Ascending aorta (tissue), 2 donors: ENCODE measurements around the gene TP53. TPM values are rescaled to one million over a fixed set of nuclear protein-coding genes. Genes with fewer than 3 reads are reported as not detected.

Experiments used
- DNase-seq, 2 donors: peaks; one replicate each; pipeline ENCODE4 v3.0.0-alpha.2; 2019; ENCODE audit warnings: low spot score in 2 of 2
- H3K27ac ChIP-seq, 2 donors: fragments of 200-600 bp; sonication (generic); one replicate each; pipeline ENCODE4 v1.5.1; 2016 to 2017; ENCODE audit warnings: mild to moderate bottlenecking in 1 of 2
- H3K27me3 ChIP-seq: fragments of 200-600 bp; sonication (generic); one replicate; pipeline ENCODE4 v1.5.1; 2017
- H3K36me3 ChIP-seq, 2 donors: fragments of 200-600 bp; sonication (generic); one replicate each; pipeline ENCODE4 v1.5.1; 2016
- H3K4me1 ChIP-seq, 2 donors: fragments of 200-600 bp; sonication (generic); one replicate each; pipeline ENCODE4 v1.5.1; 2016 to 2017; ENCODE audit warnings: mild to moderate bottlenecking in 1 of 2
- H3K4me3 ChIP-seq, 2 donors: fragments of 200-600 bp; sonication (generic); one replicate each; pipeline ENCODE4 v1.5.1; 2016 to 2017; ENCODE audit warnings: mild to moderate bottlenecking in 1 of 2
- H3K9me3 ChIP-seq, 2 donors: fragments of 200-600 bp; sonication (generic); one replicate each; pipeline ENCODE4 v1.5.1; 2016
- CTCF ChIP-seq, 3 experiments: fragments of 200-600 bp in 2 of 3; fragments of 450-650 bp in 1 of 3; sonication (generic) in 2 of 3; IDR thresholded peaks; one replicate each; pipeline ENCODE4 v1.5.1; 2016 to 2019; ENCODE audit warnings: antibody characterized with exemption in 3 of 3, mild to moderate bottlenecking in 1 of 3, moderate library complexity in 1 of 3
- intact Hi-C: fragments of 100-400 bp; cut with DNase I; formaldehyde crosslinking; loops from one replicate; pipeline ENCODE4 v1.15.1; 2023
- total RNA-seq: library from RNA; depleted of rRNA; stranded (reverse); fragments of >200 nt; gene quantifications from one replicate; pipeline ENCODE4 v1.1.0, GENCODE V29; 2016

The TP53 gene
- total RNA-seq = 48.0 TPM

- Histone ChIP-seq H3K27me3 (no peaks in the 10 kb centered on the region), H3K27ac (peak within 1 kb of the TSS; percentile 87 to 94), H3K9me3 (no peaks in the 10 kb centered on the region), H3K36me3 (no peaks in the 10 kb centered on the region), H3K4me1 (peaks cover 9 to 16% of the 10 kb centered on the region in 2 donors), H3K4me3 (peak within 1 kb of the TSS; percentile 70 to 79)
- intact Hi-C loops = loop anchor here (2.0 to 10.0 kb wide), 8 partner anchors 148 to 444 kb away; partner anchors contain the start of genes EIF5A, GABARAP, KCTD11 and KDM6B
- peak; percentile 61 to 93 for DNase-seq
- TF ChIP-seq CTCF (IDR thresholded peaks at IDR 0.05) = peak in 1 of 3 experiments; percentile 9
These were observed at the start of gene TP53 for GRCh38 chr17:7687072-7687907. Gene TP53, minus strand, starts transcription at chr17:7687490. Its CDS starts 10,896 bp downstream, at chr17:7676594.

GRCh38 chr17:7732981-7733539 lies 45.8 kb upstream of the TP53 start:
- Histone ChIP-seq H3K9me3 (no peaks in the 10 kb centered on the region), H3K4me3 (no peak overlapping the region), H3K27me3 (no peaks in the 10 kb centered on the region), H3K4me1 (no peaks in the 10 kb centered on the region), H3K36me3 (no peaks in the 10 kb centered on the region), H3K27ac (no peak overlapping the region)
- no peak for DNase-seq
- intact Hi-C loops = no loop called here
- no peak for TF ChIP-seq CTCF (IDR thresholded peaks at IDR 0.05)

- Histone ChIP-seq H3K4me1 (no peaks in the 10 kb centered on the region), H3K9me3 (no peaks in the 10 kb centered on the region), H3K27me3 (no peaks in the 10 kb centered on the region), H3K4me3 (no peak overlapping the region), H3K27ac (no peak overlapping the region), H3K36me3 (no peaks in the 10 kb centered on the region)
- no peak for TF ChIP-seq CTCF (IDR thresholded peaks at IDR 0.05)
- intact Hi-C loops = no loop called here
- DNase-seq = no peak
These were observed 42.5 kb upstream of the TP53 start for GRCh38 chr17:7729816-7730215.

GRCh38 chr17:7727886-7728285 lies 40.6 kb upstream of the TP53 start:
- TF ChIP-seq CTCF (IDR thresholded peaks at IDR 0.05) = no peak

DNA sequence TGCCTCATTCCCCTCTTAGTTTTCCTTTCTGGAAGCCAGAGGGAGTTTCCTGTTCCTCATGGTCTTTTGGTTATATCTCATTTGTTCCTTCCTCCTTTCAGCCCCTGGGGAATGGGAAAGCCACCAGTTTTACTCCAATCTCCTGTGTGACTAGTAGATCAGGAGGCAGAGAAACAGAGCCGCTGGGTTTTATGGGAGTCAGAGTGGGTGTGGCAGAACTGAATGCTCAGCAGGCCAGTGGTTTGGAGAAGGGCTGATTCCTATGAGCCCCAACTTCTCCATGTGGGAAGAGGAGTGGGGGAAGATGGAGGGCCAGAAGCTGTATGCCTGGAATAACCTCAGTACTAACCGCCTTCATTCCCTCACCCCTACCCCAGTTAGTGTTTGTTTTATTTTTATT lies 34.3 kb upstream of the TP53 start:
- no peaks in the 10 kb centered on the region for H3K9me3 ChIP-seq
- no peak overlapping the region for H3K4me3 ChIP-seq
- intact Hi-C loops = no loop called here
- H3K27ac ChIP-seq = no peak overlapping the region
- DNase-seq = no peak
- no peak for TF ChIP-seq CTCF (IDR thresholded peaks at IDR 0.05)
- H3K27me3 ChIP-seq = no peaks in the 10 kb centered on the region
- H3K4me1 ChIP-seq = peaks cover 0 to 15% of the 10 kb centered on the region in 2 donors
- H3K36me3 ChIP-seq = no peaks in the 10 kb centered on the region

More at GRCh38 chr17:7727886-7728285, 40.6 kb upstream of the TP53 start:
- intact Hi-C loops = no loop called here
- no peaks in the 10 kb centered on the region for H3K27me3 ChIP-seq
- H3K9me3 ChIP-seq = no peaks in the 10 kb centered on the region
- H3K4me3 ChIP-seq = no peak overlapping the region
- no peak overlapping the region for H3K27ac ChIP-seq
- peak in 1 of 2 donors; percentile 3 for DNase-seq
- no peaks in the 10 kb centered on the region for H3K4me1 ChIP-seq
- no peaks in the 10 kb centered on the region for H3K36me3 ChIP-seq
